Erythroblast (primary cell): ENCODE measurements around the gene SKI.
"Not testable (repeated sequence)": the region's sequence is repeated elsewhere in the genome, so short reads cannot be mapped to it uniquely, and the experiment has no call there.

Experiments
- GATA1 ChIP-seq: IDR thresholded peaks from 2 replicates; pipeline ENCODE4 v1.6.1; 2011; ENCODE audit warnings: low read depth, mild to moderate bottlenecking, control low read depth, low read length, moderate library complexity
- POLR2A ChIP-seq: IDR thresholded peaks from 2 replicates; pipeline ENCODE4 v1.6.1; 2011; ENCODE audit warnings: mild to moderate bottlenecking, low read length

GRCh38 chr1:2247045-2247394 is 18.9 kb downstream of the SKI start:
- not testable (repeated sequence) for TF ChIP-seq POLR2A, GATA1
